Upper lobe of left lung (tissue), 4 donors: ENCODE results near the gene ANXA4.

ENCODE experiments used
- POLR2A ChIP-seq, 4 donors: fragments of 450-650 bp; IDR thresholded peaks; one replicate each; pipeline ENCODE4 v1.5.1; 2016 to 2017; ENCODE audit warnings: antibody characterized with exemption in 4 of 4, mild to moderate bottlenecking in 2 of 4
- POLR2AphosphoS5 ChIP-seq, 2 donors: sonication (generic); formaldehyde crosslinking; IDR thresholded peaks; one replicate each; pipeline ENCODE4 v1.5.1; 2017; ENCODE audit warnings: antibody characterized with exemption in 2 of 2
- TF ChIP-seq, protein P1 (sequence below), 6 experiments: fragments of 450-650 bp in 4 of 6; fragments of 200-600 bp in 2 of 6; sonication (generic) in 2 of 6; IDR thresholded peaks; one replicate each; pipeline ENCODE4 v1.5.1; 2016 to 2019; ENCODE audit warnings: antibody characterized with exemption in 6 of 6

DNA sequence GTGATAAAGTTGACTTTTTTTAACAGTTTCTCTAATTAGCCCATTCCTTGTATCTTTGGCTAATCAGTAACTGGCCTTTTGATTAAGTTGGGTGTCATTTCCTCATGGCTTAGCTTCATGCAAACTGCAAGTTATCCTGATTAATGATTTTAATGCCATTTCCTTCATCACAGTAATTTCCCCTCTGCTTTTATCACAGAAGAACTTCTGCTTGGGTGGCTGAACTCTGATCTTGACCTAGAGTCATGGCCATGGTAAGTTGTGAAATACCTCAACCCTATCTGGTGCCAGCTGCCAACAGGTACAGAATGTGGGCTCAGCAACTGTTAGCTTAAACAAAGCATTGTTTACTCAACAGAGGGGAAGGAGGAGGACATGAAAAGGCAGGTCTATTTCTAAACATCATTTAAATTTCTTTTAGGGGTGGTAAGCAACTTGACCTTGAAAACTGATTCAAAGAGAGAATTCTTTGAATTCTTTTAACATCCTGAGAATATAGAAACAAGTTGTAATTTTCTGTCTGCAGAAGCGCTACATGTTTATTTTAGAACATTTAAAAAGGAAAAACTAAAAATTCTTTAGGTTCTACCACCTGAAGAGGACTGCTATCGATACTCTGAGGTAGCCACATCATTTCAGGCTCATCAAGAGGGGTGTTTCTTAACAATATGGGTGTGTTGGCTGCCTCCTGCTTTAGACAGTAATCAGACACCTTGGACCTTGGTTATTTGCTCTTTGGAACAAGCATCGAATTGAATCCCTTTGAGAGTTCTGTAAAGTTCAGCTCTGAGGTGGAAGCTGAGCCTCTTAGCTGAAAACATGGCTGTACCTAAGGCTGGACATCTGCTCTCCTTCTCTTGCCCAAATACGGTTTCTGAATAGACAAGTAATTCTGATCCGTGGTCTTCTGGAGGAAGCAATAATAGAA, 39.7 kb downstream of the ANXA4 start:
- TF ChIP-seq, protein P1, sequence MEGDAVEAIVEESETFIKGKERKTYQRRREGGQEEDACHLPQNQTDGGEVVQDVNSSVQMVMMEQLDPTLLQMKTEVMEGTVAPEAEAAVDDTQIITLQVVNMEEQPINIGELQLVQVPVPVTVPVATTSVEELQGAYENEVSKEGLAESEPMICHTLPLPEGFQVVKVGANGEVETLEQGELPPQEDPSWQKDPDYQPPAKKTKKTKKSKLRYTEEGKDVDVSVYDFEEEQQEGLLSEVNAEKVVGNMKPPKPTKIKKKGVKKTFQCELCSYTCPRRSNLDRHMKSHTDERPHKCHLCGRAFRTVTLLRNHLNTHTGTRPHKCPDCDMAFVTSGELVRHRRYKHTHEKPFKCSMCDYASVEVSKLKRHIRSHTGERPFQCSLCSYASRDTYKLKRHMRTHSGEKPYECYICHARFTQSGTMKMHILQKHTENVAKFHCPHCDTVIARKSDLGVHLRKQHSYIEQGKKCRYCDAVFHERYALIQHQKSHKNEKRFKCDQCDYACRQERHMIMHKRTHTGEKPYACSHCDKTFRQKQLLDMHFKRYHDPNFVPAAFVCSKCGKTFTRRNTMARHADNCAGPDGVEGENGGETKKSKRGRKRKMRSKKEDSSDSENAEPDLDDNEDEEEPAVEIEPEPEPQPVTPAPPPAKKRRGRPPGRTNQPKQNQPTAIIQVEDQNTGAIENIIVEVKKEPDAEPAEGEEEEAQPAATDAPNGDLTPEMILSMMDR (IDR thresholded peaks at IDR 0.05): no peak
- TF ChIP-seq POLR2A (IDR thresholded peaks at IDR 0.05) (no peak), POLR2AphosphoS5 (IDR thresholded peaks at IDR 0.05) (no peak)
